Stimulated activated CD8-positive, alpha-beta memory T cell treated with anti-CD3 and anti-CD28 coated beads, Interleukin-4, amount 100 ng/mL, for 4 hours (primary cell): ENCODE results near the gene THEMIS2.

Source experiments
- DNase-seq, 2 donors: peaks; one replicate each; pipeline ENCODE4 v3.0.0-alpha.2; 2020; ENCODE audit warnings: low read depth in 2 of 2, low spot score in 1 of 2

Gene THEMIS2

DNA sequence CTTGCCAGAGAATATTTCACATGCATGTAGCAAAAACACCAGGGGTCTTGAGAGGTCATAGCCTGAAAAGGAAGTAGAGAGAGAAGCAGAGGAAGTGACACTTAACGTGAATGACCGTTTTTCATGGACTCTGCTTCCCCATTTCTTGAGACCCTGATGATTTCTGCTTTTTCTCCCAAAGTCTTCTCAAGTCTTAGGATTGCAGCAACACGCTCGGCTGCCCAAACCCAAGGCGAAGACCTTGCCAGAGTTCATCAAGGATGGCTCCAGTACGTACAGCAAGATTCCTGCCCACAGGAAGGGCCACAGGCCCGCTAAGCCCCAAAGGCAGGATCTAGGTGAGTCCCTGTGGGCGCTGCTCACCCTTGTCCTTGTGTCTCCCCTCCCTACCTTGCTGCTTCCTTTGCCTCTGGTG lies 12.8 kb downstream of the THEMIS2 start:
- no peak for DNase-seq

- no peak for DNase-seq
Observed at GRCh38 chr1:27885621-27886352, 13.4 kb downstream of the THEMIS2 start.

- no peak for DNase-seq
Observed at GRCh38 chr1:27886353-27886679, 14.0 kb downstream of the THEMIS2 start.

- no peak for DNase-seq
Observed at GRCh38 chr1:27886744-27887143, 14.4 kb downstream of the THEMIS2 start.

GRCh38 chr1:27887215-27888021 lies 15.1 kb downstream of the THEMIS2 start:
- no peak for DNase-seq

DNA sequence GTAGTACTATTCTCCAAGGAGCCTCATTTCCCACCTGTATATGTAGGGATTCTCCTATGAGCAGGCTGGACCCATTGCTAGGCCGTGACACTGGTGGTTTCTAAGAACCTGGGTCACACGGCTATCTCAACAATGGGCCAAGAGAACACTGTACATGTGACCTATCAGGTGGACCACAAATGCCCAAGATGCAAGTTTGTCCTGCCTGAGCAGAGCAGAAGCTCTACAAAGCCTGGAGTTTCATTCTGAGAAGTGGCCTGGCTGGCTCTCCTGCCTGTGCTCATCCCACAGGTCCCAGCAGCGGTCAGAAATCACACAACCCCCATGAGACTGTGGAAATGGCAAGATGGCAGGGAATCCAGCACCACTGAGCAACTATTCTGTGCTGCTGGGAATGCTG lies 17.2 kb downstream of the THEMIS2 start:
- DNase-seq: no peak

- DNase-seq: no peak
Observed at GRCh38 chr1:27891196-27891889, 19.0 kb downstream of the THEMIS2 start.

- DNase-seq: no peak
Observed at GRCh38 chr1:27894521-27894920, 22.2 kb downstream of the THEMIS2 start.

- DNase-seq: no peak
Observed at GRCh38 chr1:27906759-27907158, 34.4 kb downstream of the THEMIS2 start.

DNA sequence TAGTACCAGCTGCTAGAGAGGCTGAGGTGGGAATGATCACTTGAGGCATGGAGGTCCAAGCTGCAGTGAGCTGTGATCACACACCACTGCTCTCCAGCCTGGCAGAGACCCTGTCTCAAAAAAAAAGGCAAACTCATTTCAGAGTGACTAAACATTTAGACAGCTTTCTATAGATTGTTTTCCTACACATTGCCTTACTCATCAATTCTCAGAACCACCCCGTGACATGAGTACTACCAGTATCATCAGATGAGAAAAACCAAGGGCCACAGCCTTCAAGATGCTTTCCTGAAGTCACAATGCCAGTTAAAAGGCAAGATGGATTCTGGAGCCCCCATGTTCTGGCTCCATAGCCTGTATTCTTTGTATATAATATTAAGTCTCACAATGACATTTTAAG lies 40.1 kb downstream of the THEMIS2 start:
- DNase-seq: no peak

- no peak for DNase-seq
Observed at GRCh38 chr1:27915082-27915575, 42.8 kb downstream of the THEMIS2 start.

DNA sequence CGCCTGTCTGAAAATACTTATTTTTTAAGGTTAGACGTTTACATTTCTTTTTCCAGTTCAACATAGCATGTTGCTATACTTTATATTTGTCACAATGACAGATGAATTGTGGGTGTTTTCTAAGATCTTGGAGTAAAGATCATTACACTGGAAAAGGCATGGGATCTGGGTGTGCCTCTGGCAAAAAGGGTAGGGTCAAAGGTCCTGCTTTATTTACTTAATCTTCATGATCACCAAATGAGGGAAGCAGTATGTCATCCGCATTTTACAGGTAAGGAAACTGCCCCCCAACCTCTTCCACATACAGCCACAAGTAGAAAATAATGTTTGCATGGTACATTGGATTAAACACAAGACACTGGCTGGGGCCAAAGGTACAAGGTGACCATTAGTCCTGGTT lies 49.9 kb downstream of the THEMIS2 start:
- DNase-seq: no peak

GRCh38 chr1:27928216-27928954 lies 56.0 kb downstream of the THEMIS2 start:
- DNase-seq: no peak

GRCh38 chr1:27931184-27931583 lies 58.8 kb downstream of the THEMIS2 start:
- no peak for DNase-seq

DNA sequence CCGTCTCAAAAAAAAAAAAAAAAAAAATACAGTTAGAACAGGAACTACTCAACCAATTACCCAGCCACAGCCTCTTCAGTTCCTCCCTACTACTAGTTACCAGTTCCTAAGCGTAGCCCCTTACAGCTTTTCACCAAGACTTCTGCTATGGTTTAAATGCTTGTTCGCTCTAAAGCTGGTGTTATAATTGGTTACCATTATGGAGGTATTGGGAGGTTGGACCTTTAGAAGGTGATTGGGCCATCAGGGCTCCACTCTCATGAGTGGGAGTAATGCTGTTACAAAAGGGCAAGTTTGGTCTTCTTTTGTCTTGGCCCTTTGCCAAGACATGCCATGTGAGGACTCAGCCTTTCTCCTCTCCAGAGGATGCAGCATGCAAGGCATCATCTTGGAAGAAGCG lies 59.4 kb downstream of the THEMIS2 start:
- no peak for DNase-seq

DNA sequence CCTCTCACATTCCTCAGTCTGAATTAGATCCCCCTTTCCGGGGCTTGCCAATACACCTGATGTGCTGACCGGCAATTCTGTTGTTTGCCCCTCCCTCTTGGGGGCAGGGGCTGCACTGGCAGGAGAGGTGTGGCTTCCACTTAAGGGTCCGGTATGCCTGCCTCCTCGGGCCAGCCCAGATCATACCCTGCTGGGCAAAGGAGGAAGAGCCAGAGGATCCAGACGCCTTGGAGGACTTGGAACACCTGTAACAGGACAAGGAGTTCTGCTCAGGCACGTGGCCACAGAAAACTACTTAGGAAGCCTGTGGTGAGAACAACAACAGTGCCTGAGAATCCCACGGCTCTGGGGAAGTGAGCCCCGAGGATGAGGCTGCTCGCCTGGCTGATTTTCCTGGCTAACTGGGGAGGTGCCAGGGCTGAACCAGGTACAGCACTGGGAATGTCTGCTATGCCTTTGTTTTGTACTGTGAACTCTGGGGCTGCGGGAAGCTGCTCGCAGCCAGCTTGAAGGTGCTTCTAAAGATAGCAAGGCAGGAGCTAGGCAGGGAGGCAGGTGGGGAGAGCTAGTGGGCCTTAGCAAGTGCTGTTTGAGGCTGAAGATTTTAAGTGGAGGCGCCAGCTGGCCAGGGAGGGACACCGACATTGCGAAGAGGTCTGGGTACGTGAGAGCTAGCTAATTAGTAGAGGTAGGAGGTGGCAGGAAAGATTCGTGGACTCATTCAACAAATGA lies 62.6 kb downstream of the THEMIS2 start, which contains the start of gene SMPDL3B:
Gene SMPDL3B (plus strand): TSS at position 183 of the 732 bp plus-strand sequence. CDS start 184 bp downstream, at position 367.
- DNase-seq: no peak

DNA sequence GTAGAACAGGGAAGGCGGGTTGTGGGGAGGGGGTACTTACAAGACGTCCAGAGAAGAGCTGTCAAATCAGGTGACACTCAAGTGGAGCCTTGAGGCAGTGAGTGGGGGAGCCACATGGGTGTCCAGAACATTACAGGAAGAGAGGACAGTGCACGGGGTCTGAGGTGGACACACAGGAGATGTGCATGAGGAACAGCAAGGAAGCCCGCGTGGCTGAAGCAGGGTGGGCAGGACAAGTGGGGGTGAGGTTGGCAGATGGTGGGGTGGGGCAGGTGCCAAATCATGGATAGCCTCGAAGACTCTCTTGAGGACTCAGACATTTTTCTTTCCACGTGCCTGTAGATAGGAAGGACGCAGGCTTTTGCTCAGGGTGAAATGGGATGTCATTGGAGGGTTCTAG lies 63.4 kb downstream of the THEMIS2 start:
- no peak for DNase-seq
